Mesodermal cell (in vitro differentiated cells): Measurements from ENCODE around the gene DENND5B.

ENCODE experiments used
- H3K27ac ChIP-seq: 2 replicates; pipeline ENCODE4 v1.7.0; 2013; ENCODE audit warnings: mild to moderate bottlenecking, low read depth, low read length, moderate library complexity; ENCODE audit not compliant: severe bottlenecking
- H3K36me3 ChIP-seq: 2 replicates; pipeline ENCODE4 v1.7.1; 2013; ENCODE audit warnings: mild to moderate bottlenecking, low read length, moderate library complexity; ENCODE audit not compliant: control insufficient read depth, insufficient read depth
- H3K4me1 ChIP-seq: one replicate; pipeline ENCODE4 v1.7.1; 2013; ENCODE audit warnings: mild to moderate bottlenecking, low read length; ENCODE audit not compliant: insufficient read depth, control insufficient read depth, poor library complexity, severe bottlenecking
- H3K4me3 ChIP-seq: 2 replicates; pipeline ENCODE4 v1.7.0; 2013; ENCODE audit warnings: low read length, control low read depth, mild to moderate bottlenecking; ENCODE audit not compliant: insufficient read depth, poor library complexity, severe bottlenecking; ENCODE audit errors: extremely low read depth
- H3K9me3 ChIP-seq: 2 replicates; pipeline ENCODE4 v1.7.1; 2013; ENCODE audit warnings: mild to moderate bottlenecking, low read length, moderate library complexity; ENCODE audit not compliant: control insufficient read depth
- WGBS, 2 experiments: methylation state at CpG; one replicate each; pipeline ENCODE4 v1.1.5; 2013; ENCODE audit warnings: missing lambda C conversion rate in 2 of 2; ENCODE audit not compliant: insufficient coverage in 2 of 2; 5-methylcytosine and 5-hydroxymethylcytosine counted together

DENND5B gene

DNA sequence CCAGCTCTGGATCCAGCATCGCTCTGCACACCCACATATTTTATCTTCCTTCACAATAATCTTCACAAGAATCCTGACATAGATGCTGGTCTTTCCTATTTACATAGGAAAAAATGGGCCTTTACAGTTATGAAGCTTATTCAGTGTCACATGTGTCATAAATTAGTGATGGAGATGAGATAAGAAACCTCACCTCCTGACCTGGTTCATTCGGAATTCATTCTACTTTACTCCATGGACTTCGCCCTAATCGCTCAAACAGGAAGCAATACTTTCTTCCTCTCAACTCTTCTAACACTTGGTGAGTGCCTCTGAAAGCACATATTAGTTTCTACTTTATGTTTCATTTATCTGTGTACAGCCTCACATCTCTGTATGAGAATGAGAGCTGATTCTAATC lies 253.0 kb downstream of the DENND5B start:
- no peak overlapping the region for H3K4me3 ChIP-seq
- no peak overlapping the region for H3K27ac ChIP-seq
- no peaks in the 10 kb centered on the region for H3K4me1 ChIP-seq
- 90% methylated on average over 2 of the region's 4 CpGs; no CpG with 5 or more reads in 1 of the 2 experiments for WGBS, 2 experiments
- no peaks in the 10 kb centered on the region for H3K9me3 ChIP-seq
- H3K36me3 ChIP-seq, result no peaks in the 10 kb centered on the region
